HEK293T (cell line): Measurements from ENCODE around the gene NALF2.

Experiments used
- HDGF ChIP-seq: fragments of 450-650 bp; IDR thresholded peaks from 2 replicates; pipeline ENCODE4 v1.6.1; 2017; ENCODE audit warnings: antibody characterized with exemption, borderline replicate concordance
- NFRKB ChIP-seq: fragments of 450-650 bp; IDR thresholded peaks from 2 replicates; pipeline ENCODE4 v1.6.1; 2016; ENCODE audit warnings: mild to moderate bottlenecking, moderate library complexity
- SP1 ChIP-seq: fragments of 450-650 bp; IDR thresholded peaks from 2 replicates; pipeline ENCODE4 v1.6.1; 2017

- TF ChIP-seq NFRKB: no peak
- no peak for TF ChIP-seq SP1
- no peak for TF ChIP-seq HDGF
Measured at GRCh38 chrX:69523314-69523713, 19.2 kb downstream of the NALF2 start.
